ENCODE measurements around the gene LRRN2.

Gene LRRN2

GRCh38 chr1:204598319-204598969, 87.1 kb downstream of the LRRN2 start:
- DNase-seq = peak; percentile 20 to 38 (median 30)

GRCh38 chr1:204592246-204592948, 93.1 kb downstream of the LRRN2 start:
- DNase-seq = no peak

GRCh38 chr1:204591473-204592090, 94.0 kb downstream of the LRRN2 start:
- DNase-seq = no peak

- no peak for DNase-seq
Observed at GRCh38 chr1:204589409-204590038, 96.0 kb downstream of the LRRN2 start.

GRCh38 chr1:204588826-204589225, 96.7 kb downstream of the LRRN2 start:
- DNase-seq = no peak

GRCh38 chr1:204587621-204588020, 97.9 kb downstream of the LRRN2 start:
- no peak for DNase-seq

- DNase-seq = no peak
Observed at GRCh38 chr1:204584699-204585372, 100.7 kb downstream of the LRRN2 start.

- DNase-seq = peak in 2 of 3 donors; percentile 8 to 10
Observed at GRCh38 chr1:204583909-204584632, 101.5 kb downstream of the LRRN2 start.

- no peak for DNase-seq
Observed at GRCh38 chr1:204581759-204582158, 103.8 kb downstream of the LRRN2 start.

GRCh38 chr1:204580862-204581261, 104.7 kb downstream of the LRRN2 start:
- no peak for DNase-seq

GRCh38 chr1:204579681-204580080, 105.9 kb downstream of the LRRN2 start:
- no peak for DNase-seq

GRCh38 chr1:204578867-204579664, 106.5 kb downstream of the LRRN2 start:
- peak; percentile 23 to 44 (median 41) for DNase-seq

GRCh38 chr1:204577794-204578478, 107.6 kb downstream of the LRRN2 start:
- no peak for DNase-seq

- no peak for DNase-seq
Observed at GRCh38 chr1:204576422-204576821, 109.1 kb downstream of the LRRN2 start.

- DNase-seq = no peak
Observed at GRCh38 chr1:204575221-204576190, 110.0 kb downstream of the LRRN2 start.

GRCh38 chr1:204574865-204575163, 110.7 kb downstream of the LRRN2 start:
- no peak for DNase-seq

- no peak for DNase-seq
Observed at GRCh38 chr1:204574016-204574864, 111.3 kb downstream of the LRRN2 start.

Measured in suppressor macrophage treated with lipopolysaccharide for 1 hour (primary cell).